ENCODE measurements around the gene C9orf78. TPM values are rescaled to one million over a fixed set of nuclear protein-coding genes. Genes with fewer than 3 reads are reported as not detected.
"Not testable (repeated sequence)": the region's sequence is repeated elsewhere in the genome, so short reads cannot be mapped to it uniquely, and the experiment has no call there.

Gene C9orf78
- total RNA-seq, 1 donor from 2014 or later, result 42.3 TPM

DNA sequence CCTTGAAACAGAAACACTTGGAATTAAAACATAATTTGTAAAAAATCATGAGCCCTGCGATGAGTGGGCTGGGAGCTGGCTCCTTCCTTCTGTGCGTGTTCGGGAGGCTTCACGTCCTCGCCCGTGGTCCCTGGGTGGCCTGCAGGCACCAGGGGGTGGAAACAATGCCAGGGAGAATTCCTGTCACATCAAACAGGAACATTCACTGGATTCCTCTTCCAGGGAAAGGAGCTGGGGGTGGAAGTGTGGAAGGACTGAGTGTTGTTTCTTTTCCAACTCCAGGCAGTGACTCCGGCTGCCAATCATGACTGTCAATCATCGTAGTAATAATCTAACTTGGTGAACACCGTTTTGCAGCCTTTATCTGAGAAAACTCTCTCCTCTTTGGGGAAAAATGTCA lies 21.4 kb downstream of the C9orf78 start:
- no peak for DNase-seq (ENCODE audit: low read depth, low spot score)

DNA sequence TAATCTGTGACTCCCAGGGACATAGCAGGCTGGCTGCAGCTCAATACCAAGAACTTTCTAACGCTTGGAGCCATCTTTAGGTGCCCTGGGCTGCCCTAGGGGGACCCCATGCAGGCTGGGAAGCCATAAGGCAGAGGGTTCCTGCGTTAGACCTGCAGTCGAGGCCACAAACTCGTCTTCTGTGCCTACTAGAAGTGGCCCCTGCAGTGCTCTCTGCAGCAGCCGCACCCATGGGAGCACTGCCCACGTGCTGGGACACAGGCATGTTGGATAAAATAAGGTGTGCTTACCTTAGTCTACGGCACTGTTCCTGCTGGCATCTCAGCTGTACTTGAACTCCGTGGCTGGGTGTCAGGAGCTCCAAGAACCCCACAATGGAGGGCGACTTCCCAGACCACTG lies 22.7 kb downstream of the C9orf78 start:
- DNase-seq (ENCODE audit: low read depth, low spot score), result no peak

DNA sequence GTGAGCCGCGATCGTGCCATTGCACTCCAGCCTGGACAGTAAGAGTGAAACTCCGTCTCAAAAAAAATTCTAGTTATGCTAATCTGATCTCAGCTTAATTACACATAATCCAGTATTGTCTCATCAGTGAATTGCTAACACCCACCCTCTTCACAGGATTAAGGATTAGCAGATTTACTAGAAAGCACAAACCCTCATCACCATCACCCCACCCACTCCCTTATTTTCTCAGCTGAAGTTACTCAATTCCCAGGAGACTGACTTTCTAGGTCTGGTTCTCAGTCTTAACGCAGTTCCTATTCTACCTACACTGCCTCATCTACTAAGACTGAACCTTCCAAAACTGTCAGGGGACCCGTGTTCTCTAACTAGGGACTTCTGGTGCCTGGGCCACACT lies 23.1 kb downstream of the C9orf78 start:
- DNase-seq (ENCODE audit: low read depth, low spot score), result no peak

DNA sequence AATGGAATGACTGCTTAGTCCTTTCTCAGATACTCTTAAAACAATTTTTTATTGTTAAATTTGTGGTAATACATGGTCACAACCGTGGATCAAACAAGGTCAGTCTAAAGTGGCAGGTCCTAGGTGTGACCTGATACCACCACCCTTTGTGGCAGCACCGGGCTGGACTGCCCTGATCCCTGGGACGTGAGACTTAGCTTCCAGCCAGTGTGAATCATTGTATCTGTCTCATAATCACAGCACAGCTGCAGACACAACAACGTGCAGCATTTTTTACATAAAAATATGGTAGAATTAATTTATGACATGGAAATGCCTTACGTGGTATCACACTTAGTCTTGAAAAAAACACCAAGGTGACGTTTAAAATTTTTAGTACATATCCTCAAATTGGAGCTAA lies 24.3 kb downstream of the C9orf78 start:
- no peak for DNase-seq (ENCODE audit: low read depth, low spot score)

DNA sequence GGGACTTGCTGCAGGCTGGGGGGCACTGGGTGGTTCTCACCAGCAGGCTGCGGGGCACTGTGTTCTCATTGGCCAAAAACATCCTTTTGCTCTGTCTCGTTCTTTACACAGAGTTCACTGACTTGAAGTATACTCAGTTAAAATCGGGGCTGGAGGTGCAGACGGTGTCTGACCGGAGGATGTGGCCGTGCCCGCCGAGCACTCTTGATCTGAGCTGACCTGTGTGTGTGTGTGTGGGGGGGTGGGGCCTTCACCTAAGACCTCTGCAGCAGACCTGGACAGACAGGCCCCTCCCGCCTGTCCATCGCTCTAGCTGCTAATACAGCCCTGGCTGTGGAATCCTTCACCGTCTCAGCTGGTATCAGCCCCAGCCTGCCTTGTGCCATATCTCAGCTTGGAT lies 25.0 kb downstream of the C9orf78 start:
- no peak for DNase-seq (ENCODE audit: low read depth, low spot score)

DNA sequence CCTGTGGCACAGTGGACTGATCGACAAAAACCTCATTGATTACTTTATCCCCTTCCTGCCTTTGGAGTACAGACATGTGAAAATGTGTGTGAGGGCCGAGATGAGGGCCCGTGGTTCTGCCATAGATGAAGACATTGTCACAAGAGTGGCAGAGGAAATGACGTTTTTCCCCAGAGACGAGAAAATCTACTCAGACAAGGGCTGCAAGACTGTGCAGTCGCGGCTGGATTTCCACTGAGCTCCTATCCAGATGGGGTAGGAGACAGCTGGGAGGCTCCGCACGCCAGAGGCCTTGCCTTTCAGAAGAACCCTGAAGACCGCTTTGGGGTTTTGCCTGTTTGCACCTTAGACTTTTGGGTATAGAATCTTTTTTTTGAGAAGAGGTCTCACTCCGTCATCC lies 25.7 kb downstream of the C9orf78 start:
- no peak for DNase-seq (ENCODE audit: low read depth, low spot score)

DNA sequence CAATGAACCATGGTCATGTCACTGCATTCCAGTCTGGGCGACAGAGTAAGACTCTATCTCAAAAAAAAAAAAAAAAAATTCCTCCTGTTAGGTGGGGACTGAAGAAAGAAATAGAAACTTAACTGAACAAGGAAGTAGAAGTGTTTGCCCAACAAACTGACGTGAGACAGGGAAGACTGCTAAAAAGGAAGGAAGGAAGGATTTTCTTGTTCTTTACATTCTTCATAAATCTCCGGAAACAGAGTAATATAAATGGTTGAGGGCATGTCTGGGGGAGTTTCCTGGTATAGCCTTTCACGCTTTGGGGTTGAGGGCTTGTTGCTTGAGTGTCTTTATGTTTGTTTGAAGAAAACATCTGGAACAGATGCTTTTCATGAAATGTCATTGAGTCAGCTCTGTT lies 29.0 kb downstream of the C9orf78 start:
- no peak for DNase-seq (ENCODE audit: low read depth, low spot score)

DNA sequence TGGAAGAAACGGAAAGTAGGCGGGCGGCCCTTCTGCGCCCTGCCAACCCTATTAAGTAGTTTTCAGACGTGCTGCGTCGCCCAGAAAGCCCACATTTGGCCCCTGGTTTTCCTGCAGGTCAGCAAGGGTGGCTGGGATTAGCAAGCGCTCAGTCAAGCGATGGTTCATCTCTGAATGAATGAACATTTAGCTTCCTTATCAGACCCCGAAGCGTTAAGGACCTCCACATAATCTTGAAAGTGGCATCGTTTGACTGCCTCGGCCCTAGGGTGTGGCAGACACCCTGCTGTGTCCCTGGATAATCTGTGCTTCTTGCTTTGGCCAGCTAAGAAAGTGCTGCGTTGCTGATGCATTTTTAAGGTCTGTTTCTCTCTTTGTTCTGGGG lies 31.4 kb downstream of the C9orf78 start:
- no peak for DNase-seq (ENCODE audit: low read depth, low spot score)

DNA sequence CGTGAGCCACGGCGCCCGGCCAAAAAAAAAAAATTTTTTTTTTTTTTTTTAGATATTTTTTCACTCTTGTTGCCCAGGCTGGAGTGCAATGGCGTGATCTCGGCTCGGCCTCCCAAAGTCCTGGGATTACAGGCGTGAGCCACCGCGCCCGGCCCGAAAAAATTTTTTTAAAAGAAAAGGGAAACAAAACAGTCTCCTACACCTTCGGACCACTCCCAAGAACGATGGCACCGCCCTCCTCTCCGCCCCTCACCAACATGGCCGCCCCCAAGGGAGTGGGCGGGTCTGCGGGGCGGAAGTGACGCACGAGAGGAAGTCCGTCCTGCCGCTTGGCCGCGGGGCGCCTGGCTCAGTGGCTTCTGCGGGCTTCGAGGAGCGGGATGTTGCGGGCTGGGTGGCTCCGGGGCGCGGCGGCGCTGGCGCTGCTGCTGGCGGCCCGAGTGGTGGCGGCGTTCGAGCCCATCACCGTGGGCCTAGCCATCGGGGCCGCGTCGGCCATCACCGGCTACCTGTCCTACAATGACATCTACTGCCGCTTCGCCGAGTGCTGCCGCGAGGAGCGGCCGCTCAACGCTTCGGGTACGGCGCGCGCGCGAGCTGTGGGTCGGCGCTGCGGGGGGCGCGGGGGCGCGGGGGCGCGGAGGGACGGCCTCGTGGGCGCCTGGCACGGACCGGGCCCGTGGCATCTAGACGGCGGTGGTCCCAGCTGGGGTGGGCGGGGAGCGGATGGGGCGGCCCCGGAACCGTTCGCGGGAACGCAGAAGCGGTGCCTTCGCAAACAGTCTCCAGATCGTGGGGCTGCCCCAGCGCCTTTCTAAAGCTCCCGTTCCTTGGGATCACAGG lies 32.0 kb downstream of the C9orf78 start, which contains the start of gene TOR1B:
TSS of gene TOR1B (plus strand) at position 352 of the 843 bp plus-strand sequence. CDS start at position 381, 29 bp downstream.
- peak; percentile 77 for DNase-seq (ENCODE audit: low read depth, low spot score)

DNA sequence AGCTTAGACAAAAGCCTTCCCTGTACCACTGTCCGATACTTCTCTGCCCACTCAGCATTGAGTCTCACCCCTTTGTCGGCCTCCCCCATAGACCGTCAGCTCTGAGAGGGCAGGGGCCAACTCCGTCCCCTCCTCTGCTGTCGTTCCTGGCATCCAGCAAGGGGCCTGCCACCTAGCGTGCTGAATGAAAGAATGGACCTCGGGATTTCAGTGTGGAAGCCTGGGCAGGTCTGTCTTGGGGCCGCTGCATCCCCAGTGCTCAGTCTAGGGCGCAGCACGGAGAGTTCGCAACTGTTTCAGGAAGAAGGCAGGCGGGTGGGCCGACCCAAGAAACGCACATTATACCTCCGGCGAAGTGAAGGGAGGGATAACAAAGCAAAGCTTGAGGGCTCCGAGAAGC lies 33.6 kb downstream of the C9orf78 start:
- no peak for DNase-seq (ENCODE audit: low read depth, low spot score)

DNA sequence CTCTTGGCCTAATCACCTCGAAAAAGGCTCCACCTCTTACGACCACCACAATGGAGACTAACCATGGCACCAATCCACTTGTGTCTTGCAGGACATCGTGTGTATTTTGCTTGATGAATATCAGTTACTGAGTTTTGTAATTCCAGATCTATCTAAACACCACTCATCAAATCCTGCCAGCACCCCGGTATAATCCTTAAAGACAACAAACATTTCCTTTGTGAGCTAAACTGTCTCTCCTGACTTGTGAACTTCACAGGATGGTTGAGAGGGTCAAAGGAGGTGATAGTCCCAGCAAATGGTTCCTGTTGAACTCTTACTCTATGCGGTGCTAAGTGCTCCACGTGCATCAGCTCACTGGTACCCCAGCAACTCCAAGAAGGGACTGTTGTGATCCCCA lies 36.1 kb downstream of the C9orf78 start:
- no peak for DNase-seq (ENCODE audit: low read depth, low spot score)

DNA sequence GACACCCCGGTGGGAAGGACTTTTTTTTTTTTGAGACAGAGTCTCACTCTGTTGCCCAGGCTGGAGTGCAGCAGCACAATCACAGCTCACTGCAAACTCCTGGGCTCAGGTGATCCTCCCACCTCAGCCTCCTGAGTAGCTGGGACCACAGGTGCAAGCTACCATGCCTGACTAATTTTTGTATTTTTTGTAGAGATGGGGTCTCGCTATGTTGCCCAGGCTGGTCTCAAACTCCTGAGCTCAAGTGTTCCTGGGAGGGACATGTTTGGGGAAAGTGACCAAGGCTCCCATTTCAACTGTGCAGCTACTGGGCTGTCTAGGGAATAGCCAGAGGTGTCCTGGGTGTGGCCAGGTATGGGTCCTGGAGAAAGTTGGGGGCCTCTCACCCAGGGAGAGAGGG lies 39.0 kb downstream of the C9orf78 start:
- not testable (repeated sequence) for DNase-seq (ENCODE audit: low read depth, low spot score)

DNA sequence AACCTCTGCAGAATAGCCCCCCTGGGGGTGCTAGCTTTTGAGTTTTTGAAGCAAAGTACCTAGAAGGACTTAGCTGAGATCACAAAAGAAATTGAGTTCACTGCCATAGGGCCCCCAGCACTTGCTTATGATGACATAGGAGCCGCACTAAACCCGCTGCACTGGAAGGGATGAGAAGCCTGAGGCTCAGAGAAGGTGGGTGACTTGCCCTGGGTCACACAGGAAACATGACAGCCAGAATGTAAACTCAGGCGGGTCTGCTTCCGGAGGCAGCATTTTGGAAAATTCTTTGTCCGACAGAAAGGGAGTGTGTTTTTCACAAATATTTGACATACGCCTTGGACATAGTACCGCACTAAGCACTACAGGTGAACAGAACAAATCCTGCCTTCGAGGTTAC lies 40.5 kb downstream of the C9orf78 start:
- DNase-seq (ENCODE audit: low read depth, low spot score), result no peak

DNA sequence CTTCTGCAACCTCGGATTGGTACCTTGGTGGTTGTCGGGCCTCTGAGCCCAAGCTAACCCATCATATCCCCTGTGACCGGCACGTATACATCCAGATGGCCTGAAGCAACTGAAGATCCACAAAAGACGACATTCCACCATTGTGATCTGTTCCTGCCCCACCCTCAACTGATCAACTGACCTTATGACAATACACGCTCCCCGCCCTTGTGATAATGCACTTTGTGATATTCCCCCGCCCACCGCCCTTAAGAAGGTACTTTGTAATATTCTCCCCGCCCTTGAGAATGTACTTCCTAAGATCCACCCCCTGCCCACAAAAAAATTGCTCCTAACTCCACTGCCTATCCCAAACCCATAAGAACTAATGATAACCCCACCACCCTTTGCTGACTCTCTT lies 48.6 kb downstream of the C9orf78 start:
- DNase-seq (ENCODE audit: low read depth, low spot score), result no peak

DNA sequence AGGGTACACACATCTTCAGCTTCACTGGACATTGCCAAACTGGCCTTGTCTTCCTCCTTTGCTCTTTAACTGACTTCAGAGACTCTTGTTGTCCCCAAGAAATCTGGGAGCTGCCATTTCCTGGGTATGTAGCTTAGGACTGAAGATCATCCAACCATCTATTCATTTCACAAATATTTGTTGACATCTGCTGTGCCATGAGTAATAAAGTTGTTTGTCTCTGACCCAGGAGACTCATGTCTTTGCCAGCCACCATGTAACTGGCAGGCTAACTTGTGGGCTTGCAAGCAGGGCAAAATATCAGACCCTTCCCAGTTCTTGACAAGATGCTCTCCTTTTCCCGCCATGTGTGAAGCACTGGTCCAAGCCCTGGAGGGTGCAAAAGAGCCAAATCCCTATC lies 49.2 kb downstream of the C9orf78 start:
- DNase-seq (ENCODE audit: low read depth, low spot score), result no peak

DNA sequence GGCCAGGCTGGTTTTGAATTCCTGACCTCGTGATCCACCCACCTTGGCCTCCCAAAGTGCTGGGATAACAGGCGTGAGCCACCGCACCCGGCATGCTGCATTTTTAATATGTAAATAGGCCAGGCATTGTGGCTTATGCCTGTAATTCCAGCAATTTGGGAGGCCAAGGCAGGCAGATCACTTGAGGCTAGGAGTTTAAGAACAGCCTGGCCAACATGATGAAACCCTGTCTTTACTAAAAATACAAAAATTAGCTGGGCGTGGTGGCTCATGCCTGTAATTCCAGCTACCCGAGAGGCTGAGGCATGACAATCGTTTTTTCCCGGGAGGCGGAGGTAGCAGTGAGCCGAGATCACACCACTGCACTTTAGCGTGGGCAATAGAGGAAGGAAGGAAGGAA lies 50.1 kb downstream of the C9orf78 start:
- DNase-seq (ENCODE audit: low read depth, low spot score), result not testable (repeated sequence)

DNA sequence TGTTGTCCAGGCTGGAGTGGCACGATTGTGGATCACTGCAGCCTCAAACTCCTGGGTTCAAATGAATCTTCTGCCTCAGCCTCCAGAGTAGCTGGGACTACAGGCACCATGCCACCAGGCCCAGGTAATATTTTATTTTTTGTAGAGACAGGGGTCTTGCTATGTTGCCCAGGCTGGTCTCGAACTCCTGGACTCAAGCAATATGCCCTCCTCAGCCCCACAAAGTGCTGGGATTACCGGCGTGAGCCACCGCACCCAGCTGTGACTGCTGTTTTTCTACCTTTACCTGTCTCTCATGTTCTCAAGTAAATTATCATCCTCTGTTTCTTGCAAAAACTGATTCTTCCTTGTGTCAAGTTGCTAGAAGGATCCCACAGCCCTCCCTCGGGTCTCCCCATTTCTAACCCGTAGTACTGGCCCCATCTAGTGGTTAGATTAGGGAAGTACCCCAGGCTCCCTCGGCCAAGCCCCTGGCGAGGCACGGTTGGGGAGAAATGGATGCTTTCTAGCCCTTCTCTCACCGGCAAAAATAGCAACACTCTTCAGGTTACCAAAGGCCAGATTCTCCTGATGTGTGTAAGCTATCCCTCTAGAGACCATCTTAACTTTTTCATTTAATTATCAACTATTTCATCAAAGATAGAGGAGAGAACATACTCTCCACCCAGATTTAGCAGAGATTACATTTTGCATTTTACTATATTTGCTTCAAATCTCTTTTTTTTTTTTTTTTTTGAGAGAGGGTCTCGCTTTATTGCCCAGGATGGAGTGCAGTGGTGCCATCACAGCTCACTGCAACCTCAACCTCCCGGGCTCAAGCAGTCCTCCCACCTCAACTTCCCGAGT lies 51.3 kb downstream of the C9orf78 start:
- DNase-seq (ENCODE audit: low read depth, low spot score), result peak; percentile 33

DNA sequence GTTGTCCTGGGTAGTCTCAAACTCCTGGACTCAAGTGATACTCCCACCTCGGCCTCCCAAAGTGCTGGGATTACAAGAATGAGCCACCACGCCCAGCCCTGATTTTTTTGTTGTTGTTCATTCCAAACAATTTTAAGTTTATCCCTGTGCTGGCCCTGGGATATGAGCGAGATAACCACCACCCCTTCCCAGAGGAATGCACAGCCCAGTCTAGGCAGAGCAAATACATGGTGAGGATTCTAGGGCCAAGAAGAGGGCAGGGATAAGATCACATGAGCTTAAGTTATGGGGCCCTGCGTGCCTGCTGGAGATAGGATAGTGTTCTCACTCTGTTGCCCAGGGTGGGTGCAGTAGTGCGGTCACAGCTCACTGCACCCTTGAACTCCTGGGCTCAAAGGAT lies 53.1 kb downstream of the C9orf78 start:
- no peak for DNase-seq (ENCODE audit: low read depth, low spot score)

DNA sequence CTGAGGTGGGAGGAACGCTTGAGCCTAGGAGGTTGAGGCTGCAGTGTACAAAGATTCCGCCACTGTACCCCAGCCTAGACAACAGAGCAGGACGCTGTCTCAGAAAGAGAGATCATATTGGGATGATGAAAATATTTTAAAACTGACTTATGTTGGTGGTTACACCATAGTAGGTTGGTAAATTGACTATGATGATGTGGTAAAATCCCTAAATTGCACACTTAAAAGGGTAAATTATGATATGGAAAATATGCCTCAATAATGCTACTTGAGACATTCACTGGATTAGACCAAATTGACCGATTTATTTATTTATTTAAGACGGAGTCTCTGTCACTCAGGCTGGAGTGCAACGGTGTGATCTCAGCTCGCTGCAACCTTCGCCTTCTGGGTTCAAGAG lies 53.9 kb downstream of the C9orf78 start:
- no peak for DNase-seq (ENCODE audit: low read depth, low spot score)

DNA sequence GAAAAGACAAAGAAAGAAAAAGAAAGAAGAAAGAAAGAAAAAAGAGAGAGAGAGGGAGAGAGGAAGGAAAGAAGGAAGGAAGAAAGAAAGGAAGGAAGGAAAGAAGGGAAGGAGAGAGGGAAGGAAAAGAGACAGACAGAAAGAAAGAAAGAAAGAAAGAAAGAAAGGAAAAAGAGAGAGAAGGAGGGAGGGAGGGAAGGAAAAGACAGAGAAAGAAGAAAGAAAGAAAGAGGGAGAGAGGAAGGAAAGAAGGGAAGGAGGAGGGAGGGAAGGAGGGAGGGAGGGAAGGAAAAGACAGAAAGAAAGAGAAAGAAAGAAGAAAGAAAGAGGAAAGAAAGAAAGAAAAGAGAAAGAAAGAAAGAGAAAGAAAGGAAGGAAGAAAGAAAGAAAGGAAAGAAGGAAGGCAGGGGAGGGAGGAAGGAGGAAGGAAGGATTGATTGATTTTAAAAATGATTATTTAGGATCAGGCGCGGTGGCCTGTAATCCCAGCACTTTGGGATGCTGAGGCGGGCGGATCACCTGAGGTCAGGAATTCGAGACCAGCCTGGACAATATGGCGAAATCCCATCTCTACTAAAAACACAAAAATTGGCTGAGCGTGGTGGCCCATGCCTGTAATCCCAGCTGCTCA lies 55.4 kb downstream of the C9orf78 start:
- DNase-seq (ENCODE audit: low read depth, low spot score), result no peak

DNA sequence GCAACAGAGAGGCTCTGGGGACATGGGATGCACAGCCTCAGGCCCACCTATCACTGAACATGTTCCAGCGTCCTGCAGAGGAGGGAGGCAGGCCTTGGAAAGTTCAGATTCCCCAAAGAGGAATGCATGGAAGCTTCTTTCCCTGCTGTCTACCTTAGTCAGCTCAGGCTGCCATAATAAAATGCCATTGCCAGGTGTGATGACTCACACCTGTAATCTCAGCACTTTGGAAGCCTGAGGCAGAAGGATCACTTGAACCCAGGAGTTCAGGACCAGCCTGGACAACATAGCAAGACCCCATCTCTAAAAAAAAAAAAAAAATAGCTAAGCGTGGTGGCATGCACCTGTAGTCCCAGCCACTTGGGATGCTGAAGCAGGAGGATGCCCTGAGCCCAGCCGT lies 56.6 kb downstream of the C9orf78 start:
- no peak for DNase-seq (ENCODE audit: low read depth, low spot score)

DNA sequence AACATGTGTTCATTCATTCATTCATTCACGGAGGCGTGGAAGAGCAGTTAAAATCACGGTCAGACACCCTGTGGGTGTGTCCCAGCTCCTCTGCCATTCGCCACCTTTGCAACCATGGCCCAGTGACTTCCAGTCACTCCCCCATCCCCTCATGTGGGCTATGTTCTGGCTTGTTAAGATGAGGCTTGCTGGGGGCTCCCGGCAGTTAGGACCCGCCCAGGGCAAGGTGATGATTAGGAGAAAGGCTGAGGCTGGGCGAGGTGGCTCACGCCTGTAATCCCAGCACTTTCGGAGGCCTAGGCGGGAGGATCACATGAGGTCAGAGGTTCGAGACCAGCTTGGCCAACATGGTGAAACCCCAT lies 57.3 kb downstream of the C9orf78 start:
- no peak for DNase-seq (ENCODE audit: low read depth, low spot score)
